K562 (cell line): ENCODE measurements around the gene LRMDA. TPM values are rescaled to one million over a fixed set of nuclear protein-coding genes. Genes with fewer than 3 reads are reported as not detected.

Experiments used
- LEF1 ChIP-seq: fragments of 450-650 bp; IDR thresholded peaks from 2 replicates; pipeline ENCODE4 v1.6.1; 2016; ENCODE audit warnings: mild to moderate bottlenecking
- PPARD ChIP-seq: fragments of 250-450 bp; sonication (Bioruptor Pico); IDR thresholded peaks from 2 replicates; pipeline ENCODE4 v1.8.0; 2022; ENCODE audit warnings: inconsistent platforms, mild to moderate bottlenecking, moderate library complexity
- ZNF318 ChIP-seq, 2 experiments: fragments of 450-650 bp; IDR thresholded peaks; 2 replicates each; pipeline ENCODE4 v1.6.1; 2016; ENCODE audit warnings: mild to moderate bottlenecking in 2 of 2, borderline replicate concordance in 1 of 2, low read depth in 1 of 2, moderate library complexity in 1 of 2
- polyA plus RNA-seq, 8 experiments: library from polyadenylated mRNA; depleted of rRNA in 4 of 8; stranded (reverse) in 5 of 8; unstranded in 3 of 8; fragments of >200 nt; fragmentation: Nextera tagmentation in 2 of 8; fragmentation: Illumina TruSeq in 1 of 8; extraction: Ambion mirVana in 2 of 8; extraction: Trizol in 1 of 8; gene quantifications; 2 replicates each; pipeline versions ENCODE4 v1.2.1 to v1.2.3, GENCODE V29; 2011 to 2014; ENCODE audit warnings: inconsistent platforms in 1 of 8, missing spikeins in 1 of 8
- total RNA-seq, 7 experiments: library from RNA; depleted of rRNA in 6 of 7; stranded (reverse); fragments of >200 nt in 6 of 7; fragmentation: Illumina TruSeq in 2 of 7; extraction: Trizol in 2 of 7; gene quantifications; 2 replicates each; pipeline versions ENCODE4 v1.2.1 to v1.2.3, GENCODE V29; 2011 to 2021; ENCODE audit warnings: low replicate concordance in 1 of 7

The LRMDA gene
- total and polyA plus RNA-seq, 9 of the 15 experiments (the other 6 are each of a cell fraction or from before 2014, with no cell fraction given), result 0.25 TPM; not detected in 8

DNA sequence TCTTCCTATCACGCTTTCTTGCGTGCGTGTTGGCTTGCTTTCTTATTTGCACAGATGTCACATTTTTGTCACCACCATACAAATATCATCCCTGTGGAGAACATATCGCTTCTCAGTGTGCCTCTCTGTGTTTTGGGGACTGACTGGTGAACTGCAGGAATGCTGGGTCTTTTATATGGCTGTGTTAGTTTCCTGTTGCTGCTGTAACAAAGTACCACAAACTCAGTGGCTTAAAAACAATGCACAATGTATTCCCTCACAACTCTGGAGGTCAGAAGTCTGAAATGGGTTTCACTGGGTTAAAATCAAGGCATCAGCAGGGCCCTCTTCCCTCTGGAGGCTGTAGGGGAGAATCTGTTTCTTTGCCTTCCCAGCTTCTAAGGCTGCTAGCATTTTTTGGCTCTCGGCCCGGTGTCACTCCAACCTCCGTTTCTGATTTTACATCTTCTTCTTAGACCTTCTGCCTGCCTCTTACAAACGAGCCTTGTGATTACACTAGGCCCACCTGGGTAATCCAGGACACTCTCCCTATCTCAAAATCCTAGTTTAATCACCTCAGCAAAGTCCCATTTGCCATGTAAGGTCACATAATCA is 82.0 kb downstream of the LRMDA start (continued):
- no peak for TF ChIP-seq ZNF318 (IDR thresholded peaks at IDR 0.05; ENCODE audit: borderline replicate concordance in 1 of 2, low read depth in 1 of 2)
- TF ChIP-seq PPARD (CRISPR knock-in tag), result no peak
- no peak for TF ChIP-seq LEF1
